ENCODE results near the gene ENOX1.

Gene ENOX1

DNA sequence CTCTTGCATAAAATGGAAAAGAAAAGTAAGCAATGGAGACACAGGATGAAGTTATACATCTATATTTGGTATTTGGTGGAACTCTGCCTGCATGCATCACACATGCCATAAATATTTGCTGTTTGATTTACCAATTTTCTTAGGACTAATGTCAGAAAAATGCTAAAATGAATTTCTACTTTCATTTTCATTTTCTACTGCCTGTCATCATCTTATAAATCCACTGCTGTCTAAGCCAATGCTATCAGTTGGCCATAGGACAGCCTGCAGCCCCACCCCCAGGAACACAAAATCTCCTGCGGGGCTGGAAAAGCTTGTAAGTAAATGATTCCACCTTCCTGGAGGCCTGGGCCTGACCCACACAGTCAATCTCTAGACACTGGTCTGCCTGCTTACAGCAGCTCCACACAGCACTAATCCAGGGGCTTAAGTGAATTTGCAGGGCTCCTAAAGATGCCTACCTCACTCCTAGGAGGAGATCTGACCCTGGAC, 122.0 kb downstream of the ENOX1 start:
- no peak for DNase-seq (ENCODE audit: low read depth, low spot score)
- TF ChIP-seq POLR2AphosphoS5 (IDR thresholded peaks at IDR 0.05; ENCODE audit: borderline replicate concordance, low read depth, low read length) (no peak), FOXP2 (optimal IDR thresholded peaks at IDR 0.05; ENCODE audit: control extremely low read depth, extremely low read length, insufficient read depth) (no peak), EZH2 (IDR thresholded peaks at IDR 0.05) (no peak)
- H3K4me3 ChIP-seq: no peak overlapping the region
- no peak overlapping the region for H3K27ac ChIP-seq
- H3K9me3 ChIP-seq (ENCODE audit: low read depth, low read length): no peaks in the 10 kb centered on the region
- H3K9ac ChIP-seq (ENCODE audit: insufficient read length): no peak overlapping the region
- no peaks in the 10 kb centered on the region for H3K36me3 ChIP-seq (ENCODE audit: insufficient read depth, low read length)

DNA sequence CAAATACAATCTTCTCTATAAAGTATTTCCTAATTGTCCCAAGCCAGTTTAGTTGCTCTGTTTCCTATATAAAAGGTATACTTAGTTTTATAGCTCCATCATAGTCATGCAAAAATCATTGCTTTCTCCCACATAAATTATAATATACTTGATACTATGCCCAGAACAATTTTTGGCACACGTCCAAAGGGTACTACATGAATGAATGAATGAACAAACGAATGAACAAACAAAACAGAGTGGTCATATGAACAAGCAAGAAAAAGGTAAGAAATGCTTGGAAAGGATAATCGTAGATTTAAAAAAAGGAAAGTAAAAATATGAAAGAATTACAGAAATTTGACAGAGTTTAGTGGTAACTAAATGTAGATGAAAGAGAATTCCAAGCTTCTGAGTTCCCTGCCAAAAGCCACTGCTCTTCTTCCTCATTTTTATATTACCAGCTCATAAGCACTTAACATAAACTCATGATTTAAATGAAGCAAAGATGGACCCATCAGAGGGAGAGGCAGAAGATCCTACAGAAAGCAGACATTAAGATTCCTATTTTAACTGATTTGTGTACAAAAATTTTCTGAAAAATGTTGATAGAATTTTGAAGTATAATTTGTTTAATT, 123.2 kb downstream of the ENOX1 start:
- Histone ChIP-seq H3K27ac (no peak overlapping the region), H3K4me3 (no peak overlapping the region), H3K36me3 (ENCODE audit: insufficient read depth, low read length) (no peaks in the 10 kb centered on the region), H3K9me3 (ENCODE audit: low read depth, low read length) (no peaks in the 10 kb centered on the region), H3K9ac (ENCODE audit: insufficient read length) (no peak overlapping the region)
- no peak for DNase-seq (ENCODE audit: low read depth, low spot score)
- no peak for TF ChIP-seq EZH2 (IDR thresholded peaks at IDR 0.05)
- no peak for TF ChIP-seq POLR2AphosphoS5 (IDR thresholded peaks at IDR 0.05; ENCODE audit: borderline replicate concordance, low read depth, low read length)
- TF ChIP-seq FOXP2 (optimal IDR thresholded peaks at IDR 0.05; ENCODE audit: control extremely low read depth, extremely low read length, insufficient read depth): no peak

DNA sequence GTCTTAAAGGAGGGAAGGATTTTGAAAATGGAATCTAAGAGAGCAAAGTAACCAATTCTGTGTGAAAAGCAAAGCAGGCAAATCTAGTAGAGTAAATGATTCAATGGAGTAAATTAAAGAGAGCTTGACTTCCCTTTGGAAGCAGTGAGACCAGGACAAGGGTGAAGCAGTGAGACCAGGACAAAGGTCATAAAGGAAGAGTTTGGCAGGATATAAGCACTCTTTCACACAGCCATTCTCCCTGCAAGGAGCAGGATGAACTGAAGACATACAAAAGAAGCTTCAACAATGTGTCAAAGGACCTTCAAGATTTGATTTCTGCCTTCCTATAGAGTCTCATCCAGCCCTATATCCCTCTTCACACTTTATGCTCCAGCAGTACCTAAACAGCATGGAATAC, 123.8 kb downstream of the ENOX1 start:
- Histone ChIP-seq H3K27ac (no peak overlapping the region), H3K9me3 (ENCODE audit: low read depth, low read length) (no peaks in the 10 kb centered on the region), H3K4me3 (no peak overlapping the region), H3K9ac (ENCODE audit: insufficient read length) (no peak overlapping the region), H3K36me3 (ENCODE audit: insufficient read depth, low read length) (no peaks in the 10 kb centered on the region)
- DNase-seq (ENCODE audit: low read depth, low spot score): no peak
- TF ChIP-seq POLR2AphosphoS5 (IDR thresholded peaks at IDR 0.05; ENCODE audit: borderline replicate concordance, low read depth, low read length): no peak
- TF ChIP-seq FOXP2 (optimal IDR thresholded peaks at IDR 0.05; ENCODE audit: control extremely low read depth, extremely low read length, insufficient read depth): no peak
- TF ChIP-seq EZH2 (IDR thresholded peaks at IDR 0.05): no peak

DNA sequence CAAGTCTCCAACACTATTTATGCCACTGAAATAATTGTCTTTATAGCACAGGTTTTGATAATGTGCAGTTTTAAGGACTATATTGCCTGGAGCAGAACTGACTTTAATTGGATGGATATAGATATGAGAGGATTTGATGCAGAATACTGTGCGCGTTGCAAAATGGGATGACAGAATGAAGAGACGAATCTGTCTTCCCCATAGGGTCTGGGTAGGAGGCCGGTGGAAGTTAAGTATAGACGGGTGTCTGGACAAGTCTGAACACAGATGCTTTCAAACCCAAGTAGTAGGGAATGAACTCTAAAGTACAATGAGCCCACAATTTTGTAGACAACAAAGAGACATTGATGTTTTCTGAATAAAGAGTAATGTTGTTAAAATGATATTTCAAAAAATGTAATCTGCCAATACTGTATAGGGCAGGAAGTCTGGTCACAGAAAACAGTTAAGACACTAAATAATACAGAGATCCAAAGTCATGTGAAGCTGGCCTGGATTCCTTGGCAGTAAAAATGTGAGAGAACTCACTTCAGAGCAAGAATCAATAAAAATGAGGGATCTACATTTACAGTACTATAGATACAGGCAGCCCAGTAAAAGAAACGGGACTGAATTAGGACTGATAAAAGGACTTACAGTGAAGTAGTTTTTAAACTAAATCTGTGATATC, 125.5 kb downstream of the ENOX1 start:
- TF ChIP-seq POLR2AphosphoS5 (IDR thresholded peaks at IDR 0.05; ENCODE audit: borderline replicate concordance, low read depth, low read length) (no peak), FOXP2 (optimal IDR thresholded peaks at IDR 0.05; ENCODE audit: control extremely low read depth, extremely low read length, insufficient read depth) (no peak), EZH2 (IDR thresholded peaks at IDR 0.05) (no peak)
- no peak for DNase-seq (ENCODE audit: low read depth, low spot score)
- Histone ChIP-seq H3K36me3 (ENCODE audit: insufficient read depth, low read length) (no peaks in the 10 kb centered on the region), H3K27ac (no peak overlapping the region), H3K9ac (ENCODE audit: insufficient read length) (no peak overlapping the region), H3K9me3 (ENCODE audit: low read depth, low read length) (no peaks in the 10 kb centered on the region), H3K4me3 (no peak overlapping the region)

DNA sequence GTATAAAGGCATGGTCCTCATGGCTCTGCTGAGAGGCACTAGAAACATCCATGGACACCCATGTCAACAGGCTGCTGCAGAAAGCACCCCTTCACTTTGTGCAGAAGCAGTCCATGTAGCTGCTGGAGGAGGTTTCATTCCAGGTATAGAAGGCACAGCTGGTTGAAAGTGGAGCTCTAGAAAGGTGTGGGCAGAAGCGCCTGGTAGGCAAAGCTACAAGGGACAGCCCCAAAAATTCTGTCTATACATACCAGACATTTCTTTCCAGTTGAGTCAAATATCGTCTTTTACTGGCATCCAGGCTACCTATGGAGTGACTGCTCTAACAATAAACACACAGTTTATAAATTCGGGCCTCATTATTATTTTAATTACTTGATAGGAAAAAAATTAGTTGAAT, 129.3 kb downstream of the ENOX1 start:
- no peak for TF ChIP-seq EZH2 (IDR thresholded peaks at IDR 0.05)
- no peak for TF ChIP-seq FOXP2 (optimal IDR thresholded peaks at IDR 0.05; ENCODE audit: control extremely low read depth, extremely low read length, insufficient read depth)
- TF ChIP-seq POLR2AphosphoS5 (IDR thresholded peaks at IDR 0.05; ENCODE audit: borderline replicate concordance, low read depth, low read length): no peak

DNA sequence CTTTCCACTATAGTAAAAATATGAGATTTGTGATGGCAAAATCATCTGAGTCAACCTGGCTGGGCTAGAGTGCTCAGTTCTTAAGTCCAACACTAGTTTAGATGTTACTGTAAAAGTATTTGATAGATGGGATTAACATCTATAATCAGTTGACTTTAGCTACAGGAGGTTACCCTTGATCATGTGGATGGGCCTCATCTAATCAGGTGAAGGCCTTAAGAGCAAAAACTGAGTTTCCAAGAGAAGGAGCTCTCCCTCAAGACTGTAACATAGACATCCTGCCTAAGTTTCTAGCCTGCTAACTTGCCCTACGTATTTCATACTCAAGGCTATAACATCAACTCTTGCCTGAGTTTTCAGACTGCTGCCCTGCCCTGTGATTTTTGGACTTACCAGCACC, 132.8 kb downstream of the ENOX1 start:
- Histone ChIP-seq H3K9me3 (ENCODE audit: low read depth, low read length) (no peaks in the 10 kb centered on the region), H3K4me3 (no peak overlapping the region), H3K27ac (no peak overlapping the region), H3K9ac (ENCODE audit: insufficient read length) (no peak overlapping the region), H3K36me3 (ENCODE audit: insufficient read depth, low read length) (no peaks in the 10 kb centered on the region)
- TF ChIP-seq POLR2AphosphoS5 (IDR thresholded peaks at IDR 0.05; ENCODE audit: borderline replicate concordance, low read depth, low read length) (no peak), FOXP2 (optimal IDR thresholded peaks at IDR 0.05; ENCODE audit: control extremely low read depth, extremely low read length, insufficient read depth) (no peak), EZH2 (IDR thresholded peaks at IDR 0.05) (no peak)
- DNase-seq (ENCODE audit: low read depth, low spot score): no peak

More for the DNA sequence above, 129.3 kb downstream of the ENOX1 start:
- DNase-seq (ENCODE audit: low read depth, low spot score): no peak
- no peak overlapping the region for H3K4me3 ChIP-seq
- H3K9ac ChIP-seq (ENCODE audit: insufficient read length): no peak overlapping the region
- H3K27ac ChIP-seq: no peak overlapping the region
- H3K9me3 ChIP-seq (ENCODE audit: low read depth, low read length): no peaks in the 10 kb centered on the region
- H3K36me3 ChIP-seq (ENCODE audit: insufficient read depth, low read length): no peaks in the 10 kb centered on the region

DNA sequence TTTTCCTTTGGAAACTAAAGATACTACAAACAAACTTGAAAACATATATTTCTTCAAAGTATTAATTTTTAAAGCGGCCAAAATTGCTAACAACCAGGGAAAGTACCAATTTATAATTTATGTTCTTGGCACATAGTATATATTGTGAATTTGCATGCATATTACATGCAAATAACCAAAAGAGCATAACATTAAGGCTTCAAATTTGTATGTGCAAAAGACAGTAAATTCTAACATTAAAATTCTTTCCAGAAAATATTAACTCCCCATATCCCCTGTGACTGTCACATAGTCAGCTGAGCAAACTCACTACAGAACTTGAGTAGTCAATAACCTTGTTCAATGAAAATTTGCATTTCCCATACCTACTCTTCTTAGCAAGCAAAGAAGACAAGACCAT, 133.4 kb downstream of the ENOX1 start:
- TF ChIP-seq POLR2AphosphoS5 (IDR thresholded peaks at IDR 0.05; ENCODE audit: borderline replicate concordance, low read depth, low read length) (no peak), EZH2 (IDR thresholded peaks at IDR 0.05) (no peak), FOXP2 (optimal IDR thresholded peaks at IDR 0.05; ENCODE audit: control extremely low read depth, extremely low read length, insufficient read depth) (no peak)
- no peak overlapping the region for H3K9ac ChIP-seq (ENCODE audit: insufficient read length)

DNA sequence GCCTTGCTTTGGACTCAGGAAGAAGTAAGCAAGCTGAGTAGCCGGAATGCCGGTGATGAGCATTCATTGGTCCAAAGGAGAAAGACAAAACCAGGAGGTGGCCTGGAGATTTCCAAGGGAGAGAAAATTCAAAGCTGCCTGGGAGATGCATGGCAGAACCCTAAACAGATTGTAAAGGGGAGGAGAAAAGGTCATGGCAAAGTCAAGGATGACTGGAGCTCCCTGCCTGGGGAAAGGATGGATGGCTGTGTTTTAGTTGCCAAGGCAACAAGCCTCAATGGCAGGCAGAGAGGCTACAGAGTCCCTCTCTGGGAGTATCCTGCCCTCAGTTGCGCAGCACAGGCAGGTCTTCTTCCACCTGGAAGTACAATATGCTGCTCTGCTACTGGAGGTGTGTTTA, 134.0 kb downstream of the ENOX1 start:
- TF ChIP-seq EZH2 (IDR thresholded peaks at IDR 0.05): no peak
- no peak for TF ChIP-seq FOXP2 (optimal IDR thresholded peaks at IDR 0.05; ENCODE audit: control extremely low read depth, extremely low read length, insufficient read depth)
- no peak for TF ChIP-seq POLR2AphosphoS5 (IDR thresholded peaks at IDR 0.05; ENCODE audit: borderline replicate concordance, low read depth, low read length)
- no peak overlapping the region for H3K27ac ChIP-seq

More for the DNA sequence above, 133.4 kb downstream of the ENOX1 start:
- Histone ChIP-seq H3K27ac (no peak overlapping the region), H3K9me3 (ENCODE audit: low read depth, low read length) (no peaks in the 10 kb centered on the region), H3K4me3 (no peak overlapping the region), H3K36me3 (ENCODE audit: insufficient read depth, low read length) (no peaks in the 10 kb centered on the region)
- no peak for DNase-seq (ENCODE audit: low read depth, low spot score)

More for the DNA sequence above, 134.0 kb downstream of the ENOX1 start:
- Histone ChIP-seq H3K9ac (ENCODE audit: insufficient read length) (no peak overlapping the region), H3K36me3 (ENCODE audit: insufficient read depth, low read length) (no peaks in the 10 kb centered on the region), H3K9me3 (ENCODE audit: low read depth, low read length) (no peaks in the 10 kb centered on the region), H3K4me3 (no peak overlapping the region)
- DNase-seq (ENCODE audit: low read depth, low spot score): no peak

Measured in SK-N-MC (cell line).